ENCODE data around the gene TAC4. TPM values are rescaled to one million over a fixed set of nuclear protein-coding genes. Genes with fewer than 3 reads are reported as not detected.
A peak's percentile ranks its signal among the peaks of the same experiment; 100 is the strongest.

Gene TAC4
- total RNA-seq, 2 experiments from 2014 or later: not detected

DNA sequence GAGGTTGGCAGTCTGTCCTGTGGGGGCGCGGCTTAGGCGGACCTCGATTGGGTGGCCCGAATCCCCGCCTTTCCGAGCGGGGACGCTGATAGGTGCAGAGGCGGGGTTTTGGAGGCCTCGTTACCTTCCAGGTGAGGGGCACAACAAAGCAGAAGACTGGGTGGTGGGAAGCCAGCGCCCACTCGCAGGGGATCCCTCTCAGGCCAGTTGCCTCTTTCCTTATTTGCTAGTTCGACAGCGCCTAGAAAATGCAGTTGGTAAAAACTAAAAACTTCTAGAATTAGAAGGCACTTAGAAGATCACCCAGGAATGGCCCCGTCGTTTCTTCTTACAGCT, 58.7 kb downstream of the TAC4 start:
- intact Hi-C loops (cut with micrococcal nuclease; ENCODE audit: unreplicated experiment): loop anchor here (2.0 kb wide), 1 partner anchor 24 kb away; the partner anchor contains the start of gene FAM117A
- Histone ChIP-seq H4K20me1 (ENCODE audit: insufficient read depth, low read length) (peaks cover 24% of the 10 kb centered on the region), H3K79me2 (ENCODE audit: insufficient read depth, low read depth, low read length) (peaks cover 50% of the 10 kb centered on the region), H3K4me2 (ENCODE audit: low read length) (peak overlapping the region; percentile 64), H3K4me1 (ENCODE audit: insufficient read depth, low read length, poor library complexity, severe bottlenecking) (peaks cover 25% of the 10 kb centered on the region), H3K4me3 (ENCODE audit: low read depth, low read length, poor library complexity, severe bottlenecking) (peak overlapping the region; percentile 61), H3K27ac (ENCODE audit: low read depth, low read length, poor library complexity, severe bottlenecking) (no peak overlapping the region), H2AFZ (ENCODE audit: low read length) (no peak overlapping the region), H3K9me3 (ENCODE audit: low read length) (no peaks in the 10 kb centered on the region), H3K9me2 (ENCODE audit: insufficient read depth, low read length) (no peaks in the 10 kb centered on the region), H3K36me3 (ENCODE audit: insufficient read depth, low read length) (peaks cover 48% of the 10 kb centered on the region)
- no TSS peak for BruUV-seq (replicated peaks)
- TF ChIP-seq, protein P1, sequence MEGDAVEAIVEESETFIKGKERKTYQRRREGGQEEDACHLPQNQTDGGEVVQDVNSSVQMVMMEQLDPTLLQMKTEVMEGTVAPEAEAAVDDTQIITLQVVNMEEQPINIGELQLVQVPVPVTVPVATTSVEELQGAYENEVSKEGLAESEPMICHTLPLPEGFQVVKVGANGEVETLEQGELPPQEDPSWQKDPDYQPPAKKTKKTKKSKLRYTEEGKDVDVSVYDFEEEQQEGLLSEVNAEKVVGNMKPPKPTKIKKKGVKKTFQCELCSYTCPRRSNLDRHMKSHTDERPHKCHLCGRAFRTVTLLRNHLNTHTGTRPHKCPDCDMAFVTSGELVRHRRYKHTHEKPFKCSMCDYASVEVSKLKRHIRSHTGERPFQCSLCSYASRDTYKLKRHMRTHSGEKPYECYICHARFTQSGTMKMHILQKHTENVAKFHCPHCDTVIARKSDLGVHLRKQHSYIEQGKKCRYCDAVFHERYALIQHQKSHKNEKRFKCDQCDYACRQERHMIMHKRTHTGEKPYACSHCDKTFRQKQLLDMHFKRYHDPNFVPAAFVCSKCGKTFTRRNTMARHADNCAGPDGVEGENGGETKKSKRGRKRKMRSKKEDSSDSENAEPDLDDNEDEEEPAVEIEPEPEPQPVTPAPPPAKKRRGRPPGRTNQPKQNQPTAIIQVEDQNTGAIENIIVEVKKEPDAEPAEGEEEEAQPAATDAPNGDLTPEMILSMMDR (conservative IDR thresholded peaks at IDR 0.05; ENCODE audit: low read length): no peak
- no peak for DNase-seq (ENCODE audit: low spot score)
- POLR2A ChIA-PET: no interaction called here
- CTCF ChIA-PET (ENCODE audit: unreplicated experiment): no interaction called here

DNA sequence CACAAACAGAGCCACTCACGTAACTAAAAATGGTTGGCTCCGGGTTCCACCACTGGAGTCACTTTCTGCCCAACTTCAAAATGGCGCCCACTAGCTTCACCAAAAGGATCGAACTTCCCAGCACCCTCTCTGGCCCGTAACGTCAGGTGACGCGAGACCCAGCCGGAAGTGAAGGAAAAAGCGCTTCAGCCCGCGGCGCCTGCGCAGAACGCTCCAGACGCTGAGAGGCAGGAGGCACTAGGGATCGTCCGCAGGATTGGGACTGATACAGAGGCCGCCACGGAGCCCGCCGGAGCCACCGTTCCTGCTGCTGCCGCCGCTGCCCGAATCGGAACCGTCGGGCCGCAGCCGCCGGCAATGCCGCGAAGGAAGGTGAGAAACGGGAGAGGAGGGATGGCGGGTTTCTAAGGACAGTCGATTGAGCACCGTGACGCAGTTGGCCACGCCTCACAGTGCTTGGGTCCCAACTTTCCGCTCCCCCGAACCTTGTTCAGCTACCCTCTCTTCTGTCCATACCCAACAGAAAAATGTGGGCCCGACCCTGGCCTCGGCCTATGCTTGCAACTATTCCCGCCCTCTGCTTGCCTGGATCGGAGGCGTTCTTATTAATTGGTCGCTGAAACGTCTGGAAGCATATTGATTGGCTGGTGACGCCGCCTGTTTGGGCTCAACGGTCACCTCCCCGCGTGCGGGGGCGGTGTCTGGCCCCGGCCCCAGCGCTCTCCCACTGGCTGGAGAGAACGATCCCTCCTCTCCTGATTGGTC, 59.2 kb downstream of the TAC4 start, which contains the start of gene KAT7:
TSS of gene KAT7 (plus strand) at position 204 of the 765 bp plus-strand sequence. CDS start at position 358, 154 bp downstream.
- ChIA-PET CTCF (ENCODE audit: unreplicated experiment) (interaction anchor here (1.2 kb wide), 1 partner anchor 29 kb away, joined by 3 read pairs; no protein-coding TSS in a partner anchor), POLR2A (interaction anchor here (0.6 to 1.4 kb wide), 7 partner anchors 10 to 81 kb away, joined by 3 to 10 read pairs (median 3); partner anchors contain the start of genes FAM117A and SLC35B1)
- intact Hi-C loops (cut with micrococcal nuclease; ENCODE audit: unreplicated experiment): loop anchor here (1.0 to 2.0 kb wide), 3 partner anchors 24 to 80 kb away; partner anchors contain the start of gene FAM117A
- DNase-seq (ENCODE audit: low spot score): peak; percentile 100
- Histone ChIP-seq H4K20me1 (ENCODE audit: insufficient read depth, low read length) (peaks cover 24% of the 10 kb centered on the region), H3K27ac (ENCODE audit: low read depth, low read length, poor library complexity, severe bottlenecking) (peak within 1 kb of the TSS; percentile 86), H3K4me3 (ENCODE audit: low read depth, low read length, poor library complexity, severe bottlenecking) (peak within 1 kb of the TSS; percentile 88), H2AFZ (ENCODE audit: low read length) (peak within 1 kb of the TSS; percentile 83), H3K36me3 (ENCODE audit: insufficient read depth, low read length) (peaks cover 43% of the 10 kb centered on the region), H3K4me2 (ENCODE audit: low read length) (peak within 1 kb of the TSS; percentile 78), H3K9me2 (ENCODE audit: insufficient read depth, low read length) (no peaks in the 10 kb centered on the region), H3K79me2 (ENCODE audit: insufficient read depth, low read depth, low read length) (peaks cover 45% of the 10 kb centered on the region), H3K9me3 (ENCODE audit: low read length) (no peaks in the 10 kb centered on the region), H3K4me1 (ENCODE audit: insufficient read depth, low read length, poor library complexity, severe bottlenecking) (peaks cover 25% of the 10 kb centered on the region)
- BruUV-seq (replicated peaks): no TSS peak
- TF ChIP-seq, protein P1 (conservative IDR thresholded peaks at IDR 0.05; ENCODE audit: low read length): no peak
- no peak for TF ChIP-seq EZH2phosphoT487 (IDR thresholded peaks at IDR 0.05; ENCODE audit: borderline replicate concordance, low read depth, low read length)

Other genes starting within 250 kb of the TAC4 start
- 37.8 and 61.0 TPM in 2 replicates for gene SPOP, start 170.0 kb downstream of the TAC4 start, total RNA-seq (2014; rRNA removed; shearing (Covaris generic))
- 59.3 and 69.0 TPM in 2 replicates for gene SPOP, start 170.0 kb downstream of the TAC4 start, total RNA-seq (2022)
- gene SLC35B1, start 140.1 kb downstream of the TAC4 start, total RNA-seq (2014; rRNA removed; shearing (Covaris generic)): 38.1 and 51.2 TPM in 2 replicates
- 48.9 and 51.4 TPM in 2 replicates for gene SLC35B1, start 140.1 kb downstream of the TAC4 start, total RNA-seq (2022)
- gene FAM117A, start 83.9 kb downstream of the TAC4 start, total RNA-seq (2014; rRNA removed; shearing (Covaris generic)): 29.9 and 40.4 TPM in 2 replicates
- gene FAM117A, start 83.9 kb downstream of the TAC4 start, total RNA-seq (2022): 44.3 and 45.2 TPM in 2 replicates
- gene KAT7, start 59.4 kb downstream of the TAC4 start, total RNA-seq (2014; rRNA removed; shearing (Covaris generic)): 41.0 and 43.3 TPM in 2 replicates
- gene KAT7, start 59.4 kb downstream of the TAC4 start, total RNA-seq (2022): 70.3 and 76.8 TPM in 2 replicates
- gene DLX4, start 121.1 kb upstream of the TAC4 start, total RNA-seq (2014; rRNA removed; shearing (Covaris generic)): 0.28 and 0.47 TPM in 2 replicates
- 0.27 and 1.3 TPM in 2 replicates for gene DLX4, start 121.1 kb upstream of the TAC4 start, total RNA-seq (2022)
- gene DLX3, start 147.2 kb upstream of the TAC4 start, total RNA-seq (2014; rRNA removed; shearing (Covaris generic)): not detected in 2 replicates
- not detected in 2 replicates for gene DLX3, start 147.2 kb upstream of the TAC4 start, total RNA-seq (2022)
- gene ITGA3, start 208.0 kb upstream of the TAC4 start, total RNA-seq (2014; rRNA removed; shearing (Covaris generic)): 23.2 and 30.7 TPM in 2 replicates
- 15.2 and 15.6 TPM in 2 replicates for gene ITGA3, start 208.0 kb upstream of the TAC4 start, total RNA-seq (2022)
- 10.4 and 21.8 TPM in 2 replicates for gene PDK2, start 247.3 kb upstream of the TAC4 start, total RNA-seq (2014; rRNA removed; shearing (Covaris generic))
- gene PDK2, start 247.3 kb upstream of the TAC4 start, total RNA-seq (2022): 27.7 and 30.1 TPM in 2 replicates